Common myeloid progenitor, CD34-positive (primary cell): ENCODE data around the gene ZNF280D.

Experiments used
- CTCF ChIA-PET: fragments of 350-600 bp; sonication (Branson Sonifier 250); formaldehyde crosslinking; loops from one replicate; lab custom pipeline; 2021; ENCODE audit warnings: antibody characterized with exemption; lab: Charles Lee
- POLR2A ChIA-PET: fragments of 350-600 bp; sonication (Branson Sonifier 250); formaldehyde crosslinking; loops from one replicate; lab custom pipeline; 2021; ENCODE audit warnings: antibody characterized with exemption; lab: Charles Lee
- DNase-seq, 3 donors: peaks; one replicate each; pipeline versions ENCODE4 v3.0.0 to v3.0.0-alpha.2; 2013
- H3K27ac ChIP-seq, 2 experiments: 1 replicate in 1 of 2; 2 replicates in 1 of 2; pipeline ENCODE4 v1.7.0; 2013; ENCODE audit warnings: inconsistent platforms in 2 of 2, low read length in 2 of 2, mild to moderate bottlenecking in 2 of 2, low read depth in 1 of 2, moderate library complexity in 1 of 2; ENCODE audit not compliant: severe bottlenecking in 2 of 2, insufficient read depth in 1 of 2, poor library complexity in 1 of 2
- H3K27me3 ChIP-seq, 5 experiments: replicated peaks in 2 of 5; 1 replicate in 3 of 5; 2 replicates in 2 of 5; pipeline versions ENCODE4 v1.6.1 to v1.7.0; 2013; ENCODE audit warnings: low read length in 4 of 5, mild to moderate bottlenecking in 2 of 5, moderate library complexity in 2 of 5, inconsistent platforms in 1 of 5; ENCODE audit not compliant: insufficient read depth in 5 of 5, control insufficient read depth in 4 of 5
- H3K36me3 ChIP-seq, 4 experiments: 1 replicate in 2 of 4; 2 replicates in 2 of 4; pipeline versions ENCODE4 v1.6.1 to v1.7.0; 2013; ENCODE audit warnings: low read length in 3 of 4, control low read depth in 1 of 4, mild to moderate bottlenecking in 1 of 4; ENCODE audit not compliant: control insufficient read depth in 4 of 4, insufficient read depth in 4 of 4
- H3K4me1 ChIP-seq, 4 experiments: 1 replicate in 3 of 4; 2 replicates in 1 of 4; pipeline versions ENCODE4 v1.6.1 to v1.7.1; 2013; ENCODE audit warnings: low read length in 3 of 4, mild to moderate bottlenecking in 3 of 4, control low read depth in 1 of 4, inconsistent platforms in 1 of 4, moderate library complexity in 1 of 4; ENCODE audit not compliant: control insufficient read depth in 4 of 4, insufficient read depth in 4 of 4; ENCODE audit errors: control extremely low read depth in 1 of 4
- H3K4me3 ChIP-seq, 7 experiments: 1 replicate in 4 of 7; 2 replicates in 3 of 7; pipeline versions ENCODE4 v1.5.1 to v1.7.0; 2013; ENCODE audit warnings: mild to moderate bottlenecking in 7 of 7, low read length in 6 of 7, moderate library complexity in 6 of 7, inconsistent platforms in 2 of 7, low read depth in 2 of 7, control low read depth in 1 of 7; ENCODE audit not compliant: insufficient read depth in 4 of 7, control insufficient read depth in 1 of 7; ENCODE audit errors: extremely low read depth in 1 of 7
- H3K9me3 ChIP-seq, 5 experiments: 1 replicate in 4 of 5; 2 replicates in 1 of 5; pipeline versions ENCODE4 v1.6.1 to v1.7.1; 2013; ENCODE audit warnings: low read length in 4 of 5, mild to moderate bottlenecking in 2 of 5, inconsistent platforms in 1 of 5, low read depth in 1 of 5, moderate library complexity in 1 of 5; ENCODE audit not compliant: control insufficient read depth in 4 of 5, insufficient read depth in 2 of 5; ENCODE audit errors: control extremely low read depth in 1 of 5
- WGBS: methylation state at CpG from one replicate; pipeline ENCODE4 v1.1.5; 2013; ENCODE audit not compliant: insufficient coverage; 5-methylcytosine and 5-hydroxymethylcytosine counted together

Gene ZNF280D

GRCh38 chr15:56639631-56640030, 93.7 kb downstream of the ZNF280D start:
- no CpG with 5 or more reads among the region's 4 CpGs for WGBS
- H3K27ac ChIP-seq: no peak overlapping the region
- H3K27me3 ChIP-seq: no peaks in the 10 kb centered on the region
- ChIA-PET CTCF (no interaction called here), POLR2A (no interaction called here)
- no peaks in the 10 kb centered on the region for H3K4me1 ChIP-seq
- H3K4me3 ChIP-seq: no peak overlapping the region
- H3K9me3 ChIP-seq: no peaks in the 10 kb centered on the region
- DNase-seq: no peak
- H3K36me3 ChIP-seq: peaks cover 0 to 5% (median 3%) of the 10 kb centered on the region in 4 experiments

- Histone ChIP-seq H3K9me3 (no peaks in the 10 kb centered on the region), H3K36me3 (peaks cover 3 to 10% (median 5%) of the 10 kb centered on the region in 4 experiments), H3K27ac (no peak overlapping the region), H3K4me3 (no peak overlapping the region), H3K27me3 (no peaks in the 10 kb centered on the region), H3K4me1 (no peaks in the 10 kb centered on the region)
- DNase-seq: no peak
- ChIA-PET CTCF (no interaction called here), POLR2A (no interaction called here)
- WGBS: 100% methylated on average over 1 of the region's 3 CpGs
These were observed 101.5 kb downstream of the ZNF280D start for GRCh38 chr15:56631765-56632164.

DNA sequence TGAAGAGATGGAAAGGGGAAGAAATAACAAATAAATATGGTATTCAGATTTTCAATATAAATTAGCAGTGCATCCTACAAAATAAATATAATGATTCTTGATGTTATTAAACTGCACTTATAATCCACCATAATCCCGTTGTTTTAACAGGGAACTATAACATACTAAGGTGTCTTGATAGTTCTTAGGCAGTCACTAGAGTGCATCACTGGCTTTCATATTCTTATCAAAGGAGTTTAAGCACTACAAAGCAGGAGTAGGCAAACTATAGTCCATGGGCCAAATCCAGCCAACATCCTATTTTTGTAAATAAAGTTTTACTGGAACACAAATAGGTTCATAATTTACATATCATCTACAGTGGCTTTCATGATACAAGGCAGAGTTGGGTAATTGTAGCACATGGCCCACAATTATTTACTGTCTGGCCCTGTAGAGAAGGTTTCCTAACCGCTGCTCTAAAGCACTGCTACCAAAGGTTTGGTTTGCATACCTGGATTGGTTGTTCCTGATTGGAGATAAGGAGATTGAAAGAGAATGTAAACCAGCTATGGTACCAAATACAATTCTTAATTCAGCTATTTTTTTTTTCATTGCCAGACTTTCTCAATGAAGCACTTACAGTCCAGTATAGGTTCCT, 104.3 kb downstream of the ZNF280D start:
- WGBS: no CpG with 5 or more reads among the region's 2 CpGs
- ChIA-PET CTCF (no interaction called here), POLR2A (no interaction called here)
- DNase-seq: no peak
- Histone ChIP-seq H3K36me3 (peaks cover 2 to 10% (median 4%) of the 10 kb centered on the region in 4 experiments), H3K9me3 (no peaks in the 10 kb centered on the region), H3K4me1 (no peaks in the 10 kb centered on the region), H3K4me3 (no peak overlapping the region), H3K27me3 (no peaks in the 10 kb centered on the region), H3K27ac (no peak overlapping the region)

- no peak for DNase-seq
- ChIA-PET POLR2A (no interaction called here), CTCF (no interaction called here)
- no peaks in the 10 kb centered on the region for H3K4me1 ChIP-seq
- WGBS: 100% methylated on average over 2 of the region's 2 CpGs
- peaks cover 0 to 2% (median 0%) of the 10 kb centered on the region in 5 experiments for H3K9me3 ChIP-seq
- no peaks in the 10 kb centered on the region for H3K27me3 ChIP-seq
- no peak overlapping the region for H3K4me3 ChIP-seq
- no peak overlapping the region for H3K27ac ChIP-seq
- no peaks in the 10 kb centered on the region for H3K36me3 ChIP-seq
These were observed 113.4 kb downstream of the ZNF280D start for GRCh38 chr15:56619887-56620286.

DNA sequence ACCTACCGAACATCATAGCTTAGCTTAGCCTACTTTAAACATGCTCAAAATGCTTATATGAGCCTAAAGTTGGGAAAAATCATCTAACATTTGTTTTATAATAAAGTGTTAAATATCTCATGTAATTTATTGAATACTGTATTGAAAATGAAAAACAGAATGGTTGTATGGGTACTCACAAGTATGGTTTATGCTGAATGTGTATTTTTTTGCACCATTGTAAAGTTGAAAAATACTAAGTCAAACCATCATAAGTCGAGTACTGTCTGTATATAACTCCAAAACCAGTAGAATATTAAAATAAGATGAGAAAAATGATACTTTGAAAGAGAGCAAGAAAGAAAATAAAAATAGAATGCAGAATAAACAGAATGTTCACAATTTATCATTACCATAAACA, 115.7 kb downstream of the ZNF280D start:
- WGBS: no CpG with 5 or more reads among the region's 2 CpGs
- POLR2A ChIA-PET: no interaction called here

DNA sequence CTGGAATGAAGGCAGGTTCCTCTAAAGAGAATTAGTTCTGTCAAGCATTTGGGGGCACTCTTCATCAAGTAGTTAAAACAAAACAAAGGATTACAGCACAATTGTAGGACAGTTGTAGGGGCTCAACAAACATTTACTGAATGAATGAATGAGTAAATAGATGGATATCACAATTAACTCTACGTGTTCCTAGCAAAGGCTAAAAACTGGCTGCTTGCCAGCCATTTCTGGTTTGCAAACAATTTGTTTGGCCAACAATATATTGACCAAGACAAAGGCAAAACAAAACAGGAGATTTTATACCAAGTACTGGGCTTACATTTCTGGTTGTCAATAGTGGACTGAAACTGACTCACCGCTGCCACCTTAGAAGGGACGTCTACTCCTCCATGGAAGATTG, 116.8 kb downstream of the ZNF280D start:
- POLR2A ChIA-PET: no interaction called here

More for the DNA sequence above, 115.7 kb downstream of the ZNF280D start:
- H3K27ac ChIP-seq: no peak overlapping the region
- H3K4me3 ChIP-seq: no peak overlapping the region
- no peaks in the 10 kb centered on the region for H3K27me3 ChIP-seq
- peaks cover 0 to 2% (median 0%) of the 10 kb centered on the region in 5 experiments for H3K9me3 ChIP-seq
- CTCF ChIA-PET: no interaction called here
- H3K4me1 ChIP-seq: no peaks in the 10 kb centered on the region
- no peaks in the 10 kb centered on the region for H3K36me3 ChIP-seq
- DNase-seq: no peak

DNA sequence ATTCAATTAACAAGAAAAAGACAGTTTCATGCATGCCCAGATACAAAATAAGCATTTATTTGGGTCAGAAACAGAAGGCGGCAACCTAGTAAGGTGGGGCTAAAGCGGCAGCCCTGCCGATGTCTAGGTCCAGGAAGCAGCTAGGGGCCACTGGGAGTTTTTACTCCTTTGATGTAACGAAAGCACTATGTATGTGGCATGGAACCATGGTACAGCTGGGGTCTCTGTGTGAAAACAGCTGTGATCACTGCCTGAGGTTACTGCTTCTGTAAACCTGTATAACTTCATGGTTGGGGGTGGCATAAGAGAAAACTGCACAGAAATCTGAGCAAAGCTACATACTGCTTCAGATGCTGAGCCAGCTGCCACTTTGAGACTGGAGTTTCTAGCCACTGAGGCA, 119.5 kb downstream of the ZNF280D start:
- ChIA-PET POLR2A (interaction anchor here (0.7 kb wide), 1 partner anchor 549 kb away, joined by 3 read pairs; no protein-coding TSS in a partner anchor), CTCF (no interaction called here)
- Histone ChIP-seq H3K4me3 (no peak overlapping the region), H3K27me3 (no peaks in the 10 kb centered on the region), H3K36me3 (no peaks in the 10 kb centered on the region), H3K4me1 (no peaks in the 10 kb centered on the region), H3K27ac (no peak overlapping the region), H3K9me3 (peaks cover 0 to 2% (median 0%) of the 10 kb centered on the region in 5 experiments)
- 95% methylated on average over 4 of the region's 4 CpGs for WGBS
- DNase-seq: no peak

More for the DNA sequence above, 116.8 kb downstream of the ZNF280D start:
- H3K9me3 ChIP-seq: peaks cover 0 to 2% (median 0%) of the 10 kb centered on the region in 5 experiments
- CTCF ChIA-PET: no interaction called here
- H3K27ac ChIP-seq: no peak overlapping the region
- no peaks in the 10 kb centered on the region for H3K27me3 ChIP-seq
- no peaks in the 10 kb centered on the region for H3K36me3 ChIP-seq
- WGBS: 93% methylated on average over 2 of the region's 3 CpGs
- no peaks in the 10 kb centered on the region for H3K4me1 ChIP-seq
- DNase-seq: no peak
- no peak overlapping the region for H3K4me3 ChIP-seq
